Skeletal muscle cell (primary cell): ENCODE measurements around the gene EPHB2.
A peak's percentile ranks its signal among the peaks of the same experiment; 100 is the strongest.
"Not testable (repeated sequence)": the region's sequence is repeated elsewhere in the genome, so short reads cannot be mapped to it uniquely, and the experiment has no call there.

Experiments used
- DNase-seq: peaks from one replicate; pipeline ENCODE4 v3.0.0-alpha.2; 2010; ENCODE audit warnings: low read depth
- H3K4me3 ChIP-seq: 2 replicates; pipeline ENCODE4 v1.5.1; 2011; ENCODE audit warnings: low read depth, mild to moderate bottlenecking, control low read depth, low read length, moderate library complexity

Gene EPHB2

GRCh38 chr1:22710701-22711049, at the start of gene EPHB2:
Gene EPHB2, plus strand, starts transcription at chr1:22710839. Its CDS starts 144 bp downstream, at chr1:22710983.
- peak within 1 kb of the TSS; percentile 63 for H3K4me3 ChIP-seq
- no peak for DNase-seq

- H3K4me3 ChIP-seq = no peak overlapping the region
- no peak for DNase-seq
Measured at GRCh38 chr1:22661880-22662279, 48.8 kb upstream of the EPHB2 start.

- no peak overlapping the region for H3K4me3 ChIP-seq
- no peak for DNase-seq
Measured at GRCh38 chr1:22662318-22662717, 48.3 kb upstream of the EPHB2 start.

GRCh38 chr1:22662986-22663408, 47.6 kb upstream of the EPHB2 start:
- no peak overlapping the region for H3K4me3 ChIP-seq
- DNase-seq = no peak

- H3K4me3 ChIP-seq = no peak overlapping the region
- no peak for DNase-seq
Measured at GRCh38 chr1:22665752-22666151, 44.9 kb upstream of the EPHB2 start.

DNA sequence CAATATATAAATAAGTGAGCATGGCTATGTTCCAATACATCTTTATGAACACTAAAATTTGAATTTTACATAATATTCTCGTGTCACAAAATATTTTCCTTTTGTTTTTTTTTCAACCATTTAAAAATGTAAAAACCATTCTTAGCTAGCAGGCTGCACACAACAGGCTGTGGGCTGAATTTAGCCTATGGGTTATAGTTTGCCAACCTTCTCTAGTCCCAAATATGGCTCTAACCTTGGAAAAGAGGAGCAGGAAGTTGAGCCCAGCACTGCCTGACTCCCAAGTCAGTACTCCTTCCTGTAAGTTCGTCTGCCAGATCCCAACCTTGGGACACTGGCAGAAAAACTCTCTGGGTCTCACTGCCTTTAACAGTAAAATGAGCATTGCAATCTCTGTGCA, 44.2 kb upstream of the EPHB2 start:
- DNase-seq = no peak
- no peak overlapping the region for H3K4me3 ChIP-seq

DNA sequence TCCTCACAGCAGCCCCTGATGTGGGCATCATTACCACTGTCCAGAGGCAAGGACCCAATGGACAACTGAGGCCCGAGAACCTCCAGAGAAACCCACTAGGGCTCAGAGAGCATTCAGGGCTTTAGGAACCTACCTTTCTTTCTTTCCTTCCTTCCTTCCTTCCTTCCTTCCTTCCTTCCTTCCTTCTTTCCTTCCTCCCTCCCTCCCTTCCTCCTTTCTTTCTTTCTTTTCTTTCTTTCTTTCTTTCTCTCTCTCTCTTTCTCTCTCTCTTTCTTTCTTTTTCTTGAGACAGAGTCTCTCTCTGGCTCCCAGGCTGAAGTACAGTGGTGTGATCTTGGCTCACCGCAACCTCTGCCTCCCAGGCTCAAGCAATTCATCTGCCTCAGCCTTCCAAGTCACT, 41.8 kb upstream of the EPHB2 start:
- not testable (repeated sequence) for DNase-seq, H3K4me3 ChIP-seq

GRCh38 chr1:22670352-22670975, 40.2 kb upstream of the EPHB2 start:
- H3K4me3 ChIP-seq = no peak overlapping the region
- DNase-seq = no peak

GRCh38 chr1:22671999-22672398, 38.6 kb upstream of the EPHB2 start:
- DNase-seq = no peak
- no peak overlapping the region for H3K4me3 ChIP-seq

DNA sequence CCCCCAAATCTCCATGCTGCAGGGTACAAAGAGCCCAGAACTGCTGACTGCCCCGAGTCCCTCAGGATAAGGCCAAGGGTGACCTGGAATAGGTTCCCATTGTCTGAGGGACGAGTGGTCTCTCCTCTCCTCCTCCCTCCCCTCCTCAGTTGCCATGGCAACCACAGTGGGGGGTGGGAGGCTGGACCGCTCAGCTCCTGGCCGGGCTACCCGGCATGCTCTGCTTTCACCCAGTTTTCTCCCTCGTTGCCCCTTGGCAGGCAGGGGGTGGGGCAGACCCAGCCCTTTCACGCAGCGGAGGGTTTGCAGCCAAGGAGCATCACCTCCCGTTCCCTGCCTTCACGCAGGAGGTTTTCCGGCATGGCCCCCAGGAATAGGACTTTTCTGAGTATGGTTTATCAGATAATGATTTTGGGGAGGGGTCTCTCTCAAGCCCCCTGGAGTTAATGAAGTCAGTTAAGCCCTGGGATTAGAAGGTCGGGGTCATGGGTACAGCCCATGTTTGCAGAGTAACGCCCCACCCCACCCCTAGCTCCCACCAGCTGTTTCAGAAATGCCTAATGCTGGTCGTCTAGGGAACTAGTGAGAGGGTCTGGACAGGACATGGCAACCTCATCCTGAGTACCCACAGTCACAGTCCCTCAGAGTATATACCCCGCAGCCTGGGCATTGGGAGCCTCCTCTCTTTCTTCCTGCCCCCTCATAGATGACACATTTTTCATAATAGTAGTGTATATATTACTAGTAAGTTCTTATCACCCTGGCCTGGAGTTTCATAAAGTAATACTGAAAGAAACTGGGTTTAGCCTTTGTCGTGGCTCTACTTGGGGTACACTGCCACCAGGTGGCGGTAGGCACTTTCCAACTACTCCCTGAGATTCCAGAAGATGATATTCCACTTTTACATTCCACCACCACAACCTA, 36.9 kb upstream of the EPHB2 start:
- no peak overlapping the region for H3K4me3 ChIP-seq
- DNase-seq = peak; percentile 15

DNA sequence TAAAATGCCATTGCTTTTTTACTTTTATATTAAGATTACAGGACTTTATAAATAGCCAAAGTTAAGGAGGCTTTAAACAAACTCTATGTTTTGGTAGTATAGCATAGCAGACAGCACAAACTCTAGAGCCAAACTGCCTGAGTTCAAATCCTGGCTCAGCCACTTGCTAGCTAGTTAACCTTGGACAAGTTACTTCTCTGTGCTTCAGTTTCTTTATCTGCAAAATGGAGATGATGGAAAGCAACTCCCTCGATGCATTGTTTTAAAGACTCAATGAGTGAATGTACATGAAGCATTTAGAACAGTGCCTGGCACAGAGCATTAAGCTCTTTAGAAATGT, 36.3 kb upstream of the EPHB2 start:
- no peak for DNase-seq
- H3K4me3 ChIP-seq = no peak overlapping the region

DNA sequence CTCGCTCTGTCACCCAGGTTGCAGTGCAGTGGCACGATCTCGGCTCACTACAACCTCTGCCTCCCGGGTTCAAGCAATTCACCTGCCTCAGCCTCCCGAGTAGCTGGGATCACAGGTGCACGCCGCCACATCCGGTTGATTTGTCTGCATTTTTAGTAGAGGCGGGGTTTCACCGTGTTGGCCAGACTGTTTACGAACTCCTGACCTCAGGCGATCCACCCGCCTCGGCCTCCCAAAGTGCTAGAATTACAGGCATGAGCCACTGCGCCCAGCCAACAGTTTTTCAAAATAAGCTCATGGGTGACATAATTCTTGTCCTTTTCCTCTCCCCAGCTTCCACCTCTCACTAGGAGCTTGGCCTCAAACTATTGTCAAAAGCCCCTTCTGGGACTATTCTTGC, 34.5 kb upstream of the EPHB2 start:
- H3K4me3 ChIP-seq, DNase-seq: not testable (repeated sequence)

DNA sequence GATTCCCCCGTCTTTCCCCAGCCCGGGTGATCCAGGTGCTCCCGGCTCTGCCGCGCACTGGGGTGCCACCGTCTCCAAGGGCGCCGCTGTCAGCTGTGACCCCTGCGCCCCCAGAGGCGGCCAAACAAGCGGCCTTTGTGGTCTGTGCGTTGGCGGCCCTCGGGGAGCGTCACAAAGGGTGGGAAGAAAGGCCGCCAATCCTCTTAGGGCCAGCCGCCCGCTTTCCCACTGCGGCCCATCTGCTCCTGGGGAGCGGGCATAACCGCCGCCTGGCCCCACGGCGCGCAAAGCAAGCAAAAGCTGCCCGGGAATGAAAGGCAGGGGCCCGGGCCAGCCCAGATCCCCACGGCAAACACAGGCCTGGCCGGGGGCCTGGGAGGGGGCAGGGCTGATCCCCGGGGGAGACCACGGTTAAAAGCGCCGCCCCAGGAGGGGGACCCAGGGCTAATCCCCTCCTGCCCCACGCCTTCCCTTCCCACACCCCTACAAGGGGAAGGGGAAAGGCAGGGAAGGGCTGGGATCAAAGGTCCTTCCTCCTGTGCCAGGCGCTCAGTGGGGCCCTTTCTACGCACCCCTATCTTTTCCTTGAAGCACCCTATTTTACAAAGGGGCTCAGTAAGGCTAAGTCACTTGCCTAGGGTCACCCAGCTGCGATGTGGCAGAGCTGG, 33.6 kb upstream of the EPHB2 start:
- H3K4me3 ChIP-seq = no peak overlapping the region
- no peak for DNase-seq

DNA sequence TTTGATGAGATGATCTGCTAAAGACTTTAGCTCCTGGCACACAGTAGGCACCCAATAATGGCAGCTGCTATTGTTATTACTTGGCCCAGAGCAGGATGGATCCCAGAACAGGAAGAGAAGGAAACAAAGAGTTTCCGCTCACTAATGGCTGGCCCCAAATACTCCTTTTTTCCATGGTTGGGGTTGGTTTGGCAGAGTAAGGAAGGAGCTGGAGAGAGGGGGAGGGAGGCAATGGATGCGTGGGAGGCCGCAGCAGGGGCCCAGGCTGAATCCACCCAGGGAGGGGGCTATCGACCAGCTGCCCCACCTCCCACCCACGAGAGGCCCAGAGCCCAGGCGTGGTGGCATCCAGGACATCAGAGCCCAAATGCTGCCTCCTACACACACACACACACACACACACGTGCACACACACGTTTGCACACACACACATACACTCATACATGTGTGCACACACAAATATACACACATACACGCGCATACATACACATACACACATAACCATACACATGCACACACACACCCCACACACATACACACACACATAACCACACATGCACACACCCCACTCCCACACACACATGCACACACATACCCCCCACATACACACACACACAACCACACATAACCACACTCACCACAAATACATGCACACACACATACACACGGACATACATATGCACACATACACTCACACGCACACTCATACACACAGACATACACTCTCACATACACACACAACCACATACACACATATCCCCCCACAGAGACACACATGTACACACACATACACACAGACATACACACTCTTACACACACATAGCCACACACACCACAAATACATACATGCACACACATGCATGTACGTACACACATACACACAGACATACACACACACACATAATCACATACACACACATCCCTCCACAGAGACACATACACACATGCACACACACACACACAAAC, 32.4 kb upstream of the EPHB2 start:
- no peak for DNase-seq
- no peak overlapping the region for H3K4me3 ChIP-seq

DNA sequence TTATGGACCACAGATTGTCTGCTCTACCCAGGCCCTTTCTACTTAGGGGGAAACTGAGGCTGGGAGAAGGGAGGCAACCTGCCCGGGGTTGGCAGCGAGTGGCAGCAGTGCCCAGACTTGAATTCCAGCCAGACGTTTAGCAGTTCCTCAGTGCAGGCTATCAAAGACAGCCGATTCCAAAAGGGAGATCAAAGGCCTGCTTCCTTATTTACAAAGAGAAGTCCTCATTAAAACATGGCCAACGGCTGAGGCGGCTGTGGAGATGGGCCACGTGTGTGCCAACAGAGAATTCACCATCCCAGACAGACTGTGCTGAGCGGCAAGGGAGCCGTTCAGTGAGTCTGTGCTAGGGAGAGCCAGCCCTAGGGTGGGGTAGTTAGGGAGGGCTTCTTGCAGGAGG, 29.9 kb upstream of the EPHB2 start:
- no peak for DNase-seq
- H3K4me3 ChIP-seq = no peak overlapping the region

GRCh38 chr1:22681556-22682276, 28.9 kb upstream of the EPHB2 start:
- H3K4me3 ChIP-seq = no peak overlapping the region
- no peak for DNase-seq

DNA sequence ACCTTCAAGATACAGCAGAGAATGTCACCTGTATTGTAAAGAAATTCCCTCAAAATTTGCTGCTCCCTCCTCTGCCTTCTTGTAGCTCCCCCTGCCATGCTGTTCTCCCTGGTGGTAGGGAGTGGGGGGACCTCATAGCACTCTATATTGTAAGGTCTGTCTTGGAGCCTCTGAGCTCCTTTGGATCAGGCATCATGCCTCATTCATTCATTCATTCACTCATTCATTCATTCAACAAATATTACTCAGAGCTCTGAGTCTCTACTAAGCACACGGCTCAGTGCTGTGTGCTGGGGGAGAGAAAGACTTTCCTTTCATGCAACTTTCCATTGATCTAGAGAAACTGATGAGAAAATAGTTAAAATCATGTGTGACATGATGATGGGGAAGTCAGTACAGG, 27.1 kb upstream of the EPHB2 start:
- DNase-seq = no peak
- H3K4me3 ChIP-seq = no peak overlapping the region

- no peak overlapping the region for H3K4me3 ChIP-seq
Measured at GRCh38 chr1:22685591-22686059, 25.0 kb upstream of the EPHB2 start.

DNA sequence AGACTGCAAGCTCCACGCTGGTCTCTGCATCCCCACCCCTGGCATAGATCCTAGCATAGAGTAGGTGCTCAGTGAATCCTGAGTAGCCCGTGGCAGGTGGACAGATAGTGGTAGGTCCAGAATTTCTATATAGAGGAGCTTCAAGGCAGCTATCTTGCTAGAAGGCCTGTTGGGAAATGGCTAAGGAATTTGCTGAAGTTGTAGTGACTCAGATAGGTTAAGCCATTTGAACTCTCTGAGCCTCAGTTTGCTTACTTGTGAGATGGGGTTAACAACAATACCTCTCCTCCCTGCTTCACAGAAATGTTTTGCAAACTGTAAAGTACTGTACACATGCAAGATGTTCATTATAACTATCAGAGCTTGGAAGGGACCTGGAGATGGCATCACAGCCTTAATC, 23.4 kb upstream of the EPHB2 start:
- H3K4me3 ChIP-seq = no peak overlapping the region
- no peak for DNase-seq

More at GRCh38 chr1:22685591-22686059, 25.0 kb upstream of the EPHB2 start:
- DNase-seq = no peak
